ENCODE data around the gene WDR72.
"Not testable (repeated sequence)": the region's sequence is repeated elsewhere in the genome, so short reads cannot be mapped to it uniquely, and the experiment has no call there.

DNA sequence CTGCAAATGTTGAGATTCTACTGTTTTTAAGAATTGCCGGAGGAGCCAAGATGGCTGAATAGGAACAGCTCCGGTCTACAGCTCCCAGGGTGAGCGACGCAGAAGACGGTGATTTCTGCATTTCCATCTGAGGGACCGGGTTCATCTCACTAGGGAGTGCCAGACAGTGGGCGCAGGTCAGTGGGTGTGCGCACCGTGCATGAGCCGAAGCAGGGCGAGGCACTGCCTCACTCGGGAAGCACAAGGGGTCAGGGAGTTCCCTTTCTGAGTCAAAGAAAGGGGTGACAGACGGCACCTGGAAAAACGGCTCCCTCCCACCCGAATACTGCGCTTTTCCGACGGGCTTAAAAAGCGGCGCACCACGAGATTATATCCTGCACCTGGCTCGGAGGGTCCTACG is 75.3 kb downstream of the WDR72 start:
- TF ChIP-seq FOXM1 (IDR thresholded peaks at IDR 0.05; ENCODE audit: low read depth) = not testable (repeated sequence)
- TF ChIP-seq, protein P1, sequence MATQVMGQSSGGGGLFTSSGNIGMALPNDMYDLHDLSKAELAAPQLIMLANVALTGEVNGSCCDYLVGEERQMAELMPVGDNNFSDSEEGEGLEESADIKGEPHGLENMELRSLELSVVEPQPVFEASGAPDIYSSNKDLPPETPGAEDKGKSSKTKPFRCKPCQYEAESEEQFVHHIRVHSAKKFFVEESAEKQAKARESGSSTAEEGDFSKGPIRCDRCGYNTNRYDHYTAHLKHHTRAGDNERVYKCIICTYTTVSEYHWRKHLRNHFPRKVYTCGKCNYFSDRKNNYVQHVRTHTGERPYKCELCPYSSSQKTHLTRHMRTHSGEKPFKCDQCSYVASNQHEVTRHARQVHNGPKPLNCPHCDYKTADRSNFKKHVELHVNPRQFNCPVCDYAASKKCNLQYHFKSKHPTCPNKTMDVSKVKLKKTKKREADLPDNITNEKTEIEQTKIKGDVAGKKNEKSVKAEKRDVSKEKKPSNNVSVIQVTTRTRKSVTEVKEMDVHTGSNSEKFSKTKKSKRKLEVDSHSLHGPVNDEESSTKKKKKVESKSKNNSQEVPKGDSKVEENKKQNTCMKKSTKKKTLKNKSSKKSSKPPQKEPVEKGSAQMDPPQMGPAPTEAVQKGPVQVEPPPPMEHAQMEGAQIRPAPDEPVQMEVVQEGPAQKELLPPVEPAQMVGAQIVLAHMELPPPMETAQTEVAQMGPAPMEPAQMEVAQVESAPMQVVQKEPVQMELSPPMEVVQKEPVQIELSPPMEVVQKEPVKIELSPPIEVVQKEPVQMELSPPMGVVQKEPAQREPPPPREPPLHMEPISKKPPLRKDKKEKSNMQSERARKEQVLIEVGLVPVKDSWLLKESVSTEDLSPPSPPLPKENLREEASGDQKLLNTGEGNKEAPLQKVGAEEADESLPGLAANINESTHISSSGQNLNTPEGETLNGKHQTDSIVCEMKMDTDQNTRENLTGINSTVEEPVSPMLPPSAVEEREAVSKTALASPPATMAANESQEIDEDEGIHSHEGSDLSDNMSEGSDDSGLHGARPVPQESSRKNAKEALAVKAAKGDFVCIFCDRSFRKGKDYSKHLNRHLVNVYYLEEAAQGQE (IDR thresholded peaks at IDR 0.05; ENCODE audit: low read depth, low read length) = not testable (repeated sequence)
